GM21367 (cell line): ENCODE data around the gene TMEM163.
"Not testable (repeated sequence)": the region's sequence is repeated elsewhere in the genome, so short reads cannot be mapped to it uniquely, and the experiment has no call there.

Source experiments
- ATAC-seq: cut with Tn5 transposase; IDR thresholded peaks from one replicate; pipeline ENCODE4 v1.9.1; 2021; ENCODE audit not compliant: unreplicated experiment

The TMEM163 gene

GRCh38 chr2:134623046-134623445 lies 95.8 kb downstream of the TMEM163 start:
- ATAC-seq, result no peak

GRCh38 chr2:134621939-134622705 lies 96.7 kb downstream of the TMEM163 start:
- no peak for ATAC-seq

- no peak for ATAC-seq
Measured at GRCh38 chr2:134619250-134619649, 99.5 kb downstream of the TMEM163 start.

- not testable (repeated sequence) for ATAC-seq
Measured at GRCh38 chr2:134615480-134615879, 103.3 kb downstream of the TMEM163 start.

- ATAC-seq, result no peak
Measured at GRCh38 chr2:134611316-134611715, 107.5 kb downstream of the TMEM163 start.

GRCh38 chr2:134610871-134611270 lies 107.9 kb downstream of the TMEM163 start:
- no peak for ATAC-seq

GRCh38 chr2:134609924-134610513 lies 108.8 kb downstream of the TMEM163 start:
- ATAC-seq, result no peak

GRCh38 chr2:134603966-134604365 lies 114.8 kb downstream of the TMEM163 start:
- ATAC-seq, result no peak

GRCh38 chr2:134602666-134603065 lies 116.1 kb downstream of the TMEM163 start:
- ATAC-seq, result no peak

- no peak for ATAC-seq
Measured at GRCh38 chr2:134601264-134601663, 117.5 kb downstream of the TMEM163 start.

GRCh38 chr2:134600208-134600607 lies 118.6 kb downstream of the TMEM163 start:
- ATAC-seq, result no peak

- ATAC-seq, result no peak
Measured at GRCh38 chr2:134599236-134599635, 119.6 kb downstream of the TMEM163 start.

GRCh38 chr2:134594399-134594798 lies 124.4 kb downstream of the TMEM163 start:
- no peak for ATAC-seq

GRCh38 chr2:134593519-134593918 lies 125.3 kb downstream of the TMEM163 start:
- ATAC-seq, result no peak

- no peak for ATAC-seq
Measured at GRCh38 chr2:134592377-134592776, 126.4 kb downstream of the TMEM163 start.

GRCh38 chr2:134591526-134591925 lies 127.3 kb downstream of the TMEM163 start:
- no peak for ATAC-seq

- ATAC-seq, result no peak
Measured at GRCh38 chr2:134590679-134591078, 128.1 kb downstream of the TMEM163 start.

- not testable (repeated sequence) for ATAC-seq
Measured at GRCh38 chr2:134589171-134590083, 129.4 kb downstream of the TMEM163 start.

GRCh38 chr2:134588556-134588955 lies 130.2 kb downstream of the TMEM163 start:
- no peak for ATAC-seq

GRCh38 chr2:134586326-134586965 lies 132.4 kb downstream of the TMEM163 start:
- no peak for ATAC-seq

GRCh38 chr2:134583997-134584520 lies 134.7 kb downstream of the TMEM163 start:
- ATAC-seq, result no peak
